HepG2 (cell line): ENCODE measurements around the gene GTSF1L. TPM values are rescaled to one million over a fixed set of nuclear protein-coding genes. Genes with fewer than 3 reads are reported as not detected.
A peak's percentile ranks its signal among the peaks of the same experiment; 100 is the strongest.

ENCODE experiments used
- ASH2L ChIP-seq: fragments of 300-600, 200-600 bp; sonication (generic); IDR thresholded peaks from 2 replicates; pipeline ENCODE4 v1.7.0; 2017; ENCODE audit warnings: low read depth, mild to moderate bottlenecking, moderate library complexity, mixed read lengths, low read length; ENCODE audit not compliant: insufficient read length
- CEBPB ChIP-seq: IDR thresholded peaks from 2 replicates; pipeline ENCODE4 v1.6.1; 2011; ENCODE audit warnings: low read depth, low read length, improper control_type of control experiment, borderline replicate concordance
- CEBPG ChIP-seq: IDR thresholded peaks from 2 replicates; pipeline ENCODE4 v1.6.1; 2016
- HMG20A ChIP-seq: IDR thresholded peaks from 2 replicates; pipeline ENCODE4 v1.6.1; 2016; ENCODE audit warnings: borderline replicate concordance
- NCOR1 ChIP-seq: fragments of 200-600 bp; sonication (generic); IDR thresholded peaks from 2 replicates; pipeline ENCODE4 v1.7.0; 2017; ENCODE audit warnings: antibody characterized with exemption, low read length, borderline replicate concordance
- NR2C2 ChIP-seq: sonication (generic); formaldehyde crosslinking; IDR thresholded peaks from 2 replicates; pipeline ENCODE4 v1.4.0; 2020; ENCODE audit warnings: missing genetic modification reagents, mild to moderate bottlenecking, moderate library complexity, borderline replicate concordance
- NR2F6 ChIP-seq, 2 experiments: IDR thresholded peaks; 2 replicates each; pipeline ENCODE4 v1.6.1; 2016; ENCODE audit warnings: antibody characterized with exemption in 1 of 2, mild to moderate bottlenecking in 1 of 2
- NRL ChIP-seq: sonication (generic); formaldehyde crosslinking; IDR thresholded peaks from 2 replicates; pipeline ENCODE4 v1.5.0; 2020; ENCODE audit warnings: missing genetic modification reagents, mild to moderate bottlenecking, moderate library complexity, borderline replicate concordance
- PAF1 ChIP-seq: IDR thresholded peaks from 2 replicates; pipeline ENCODE4 v1.6.1; 2016; ENCODE audit warnings: missing genetic modification reagents, missing compliant biosample characterization
- PHB2 ChIP-seq: fragments of 450-650 bp; IDR thresholded peaks from 2 replicates; pipeline ENCODE4 v1.6.1; 2018; ENCODE audit not compliant: partially characterized antibody
- SIX4 ChIP-seq: sonication (generic); formaldehyde crosslinking; IDR thresholded peaks from 2 replicates; pipeline ENCODE4 v1.4.0; 2020; ENCODE audit warnings: missing genetic modification reagents
- XRCC5 ChIP-seq: fragments of 200-400 bp; formaldehyde crosslinking; optimal IDR thresholded peaks from 2 replicates; pipeline ENCODE3; 2017; ENCODE audit warnings: mild to moderate bottlenecking, low read length
- ZEB1 ChIP-seq: IDR thresholded peaks from 2 replicates; pipeline ENCODE4 v1.6.1; 2012; ENCODE audit warnings: mild to moderate bottlenecking, low read depth, inconsistent platforms; ENCODE audit not compliant: insufficient replicate concordance
- ZIK1 ChIP-seq: sonication (generic); formaldehyde crosslinking; IDR thresholded peaks from 2 replicates; pipeline ENCODE4 v1.5.0; 2020; ENCODE audit warnings: mild to moderate bottlenecking, low read depth, missing genetic modification reagents, borderline replicate concordance
- ZNF136 ChIP-seq: sonication (generic); formaldehyde crosslinking; IDR thresholded peaks from 2 replicates; pipeline ENCODE4 v1.8.1; 2022; ENCODE audit warnings: low read depth, mild to moderate bottlenecking, moderate library complexity, missing genetic modification reagents
- ZNF777 ChIP-seq: sonication (generic); formaldehyde crosslinking; IDR thresholded peaks from 2 replicates; pipeline ENCODE4 v1.4.0; 2020; ENCODE audit warnings: missing genetic modification reagents
- ZNF788 ChIP-seq: sonication (generic); formaldehyde crosslinking; IDR thresholded peaks from 2 replicates; pipeline ENCODE4 v1.5.0; 2020; ENCODE audit warnings: mild to moderate bottlenecking, missing genetic modification reagents, borderline replicate concordance
- polyA plus RNA-seq, 8 experiments: library from polyadenylated mRNA; depleted of rRNA in 3 of 8; stranded (reverse) in 7 of 8; unstranded in 1 of 8; fragments of >200 nt; fragmentation: Illumina TruSeq in 4 of 8; extraction: Trizol in 4 of 8; gene quantifications; 2 replicates each; pipeline versions ENCODE4 v1.2.1 to v1.2.3, GENCODE V29; 2011 to 2016; ENCODE audit warnings: low read depth in 4 of 8, missing spikeins in 1 of 8, mixed read lengths in 1 of 8; ENCODE audit not compliant: insufficient read depth in 1 of 8
- total RNA-seq, 5 experiments: library from RNA; depleted of rRNA; stranded (reverse); fragments of >200 nt; fragmentation: Illumina TruSeq; extraction: Trizol; gene quantifications; 2 replicates each; pipeline ENCODE4 v1.2.3, GENCODE V29; 2016; ENCODE audit warnings: low read depth in 1 of 5
- TF ChIP-seq, protein P1 (sequence below): sonication (generic); formaldehyde crosslinking; IDR thresholded peaks from 2 replicates; pipeline ENCODE4 v1.8.0; 2022; ENCODE audit warnings: mild to moderate bottlenecking, missing genetic modification reagents, borderline replicate concordance
- TF ChIP-seq, protein P2 (sequence below): sonication (generic); formaldehyde crosslinking; conservative IDR thresholded peaks from 2 replicates; pipeline ENCODE4 v1.4.0; 2020; ENCODE audit warnings: missing genetic modification reagents
- TF ChIP-seq, protein P3 (sequence below): fragments of 450-650 bp; IDR thresholded peaks from 2 replicates; pipeline ENCODE4 v1.6.1; 2017; ENCODE audit warnings: mild to moderate bottlenecking
- TF ChIP-seq, protein P4 (sequence below): IDR thresholded peaks from 2 replicates; pipeline ENCODE4 v1.4.0; 2020; ENCODE audit warnings: mild to moderate bottlenecking, missing genetic modification reagents

GTSF1L gene
- total and polyA plus RNA-seq, 2 of the 13 experiments (the other 11 are each of a cell fraction or from before 2014, with no cell fraction given): not detected

DNA sequence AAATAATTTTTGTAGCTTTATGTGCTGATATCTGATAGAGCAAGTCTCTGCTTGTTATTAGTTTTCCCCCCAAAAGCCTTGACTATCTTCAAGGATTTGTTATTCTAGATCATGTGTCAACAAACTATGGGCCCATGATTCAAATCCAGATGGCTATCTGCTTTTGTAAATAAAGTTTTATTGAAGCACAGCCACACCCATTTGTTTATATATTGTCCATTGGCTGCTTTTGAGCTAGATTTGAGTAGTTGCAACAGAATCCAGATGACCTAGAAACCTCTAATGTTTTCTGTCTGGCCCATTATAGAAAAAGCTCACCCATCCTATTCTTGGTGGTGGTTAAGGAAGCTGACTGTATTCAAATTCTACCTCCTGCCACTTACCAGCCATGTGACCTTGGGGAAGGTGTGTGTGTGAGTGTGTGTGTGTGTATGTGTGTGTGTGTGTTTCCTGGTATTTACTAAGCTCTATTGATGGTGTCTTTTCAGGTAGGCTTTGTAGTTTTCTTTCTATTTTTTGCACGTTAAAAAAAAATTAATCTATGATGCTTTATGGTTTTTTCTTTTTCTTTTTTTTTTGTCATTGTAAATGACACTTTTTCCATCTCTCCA lies 1.3 kb upstream of the GTSF1L start (continued):
- TF ChIP-seq, protein P1, sequence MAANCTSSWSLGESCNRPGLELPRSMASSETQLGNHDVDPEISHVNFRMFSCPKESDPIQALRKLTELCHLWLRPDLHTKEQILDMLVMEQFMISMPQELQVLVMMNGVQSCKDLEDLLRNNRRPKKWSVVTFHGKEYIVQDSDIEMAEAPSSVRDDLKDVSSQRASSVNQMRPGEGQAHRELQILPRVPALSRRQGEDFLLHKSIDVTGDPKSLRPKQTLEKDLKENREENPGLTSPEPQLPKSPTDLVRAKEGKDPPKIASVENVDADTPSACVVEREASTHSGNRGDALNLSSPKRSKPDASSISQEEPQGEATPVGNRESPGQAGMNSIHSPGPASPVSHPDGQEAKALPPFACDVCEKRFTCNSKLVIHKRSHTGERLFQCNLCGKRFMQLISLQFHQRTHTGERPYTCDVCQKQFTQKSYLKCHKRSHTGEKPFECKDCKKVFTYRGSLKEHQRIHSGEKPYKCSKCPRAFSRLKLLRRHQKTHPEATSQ (CRISPR knock-in tag): no peak
- no peak for TF ChIP-seq NRL
- TF ChIP-seq HMG20A (CRISPR knock-in tag): peak; percentile 28; the same call in 1 of the 2 replicates
- TF ChIP-seq SIX4 (CRISPR knock-in tag): no peak
- TF ChIP-seq, protein P2, sequence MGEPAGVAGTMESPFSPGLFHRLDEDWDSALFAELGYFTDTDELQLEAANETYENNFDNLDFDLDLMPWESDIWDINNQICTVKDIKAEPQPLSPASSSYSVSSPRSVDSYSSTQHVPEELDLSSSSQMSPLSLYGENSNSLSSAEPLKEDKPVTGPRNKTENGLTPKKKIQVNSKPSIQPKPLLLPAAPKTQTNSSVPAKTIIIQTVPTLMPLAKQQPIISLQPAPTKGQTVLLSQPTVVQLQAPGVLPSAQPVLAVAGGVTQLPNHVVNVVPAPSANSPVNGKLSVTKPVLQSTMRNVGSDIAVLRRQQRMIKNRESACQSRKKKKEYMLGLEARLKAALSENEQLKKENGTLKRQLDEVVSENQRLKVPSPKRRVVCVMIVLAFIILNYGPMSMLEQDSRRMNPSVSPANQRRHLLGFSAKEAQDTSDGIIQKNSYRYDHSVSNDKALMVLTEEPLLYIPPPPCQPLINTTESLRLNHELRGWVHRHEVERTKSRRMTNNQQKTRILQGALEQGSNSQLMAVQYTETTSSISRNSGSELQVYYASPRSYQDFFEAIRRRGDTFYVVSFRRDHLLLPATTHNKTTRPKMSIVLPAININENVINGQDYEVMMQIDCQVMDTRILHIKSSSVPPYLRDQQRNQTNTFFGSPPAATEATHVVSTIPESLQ (CRISPR knock-in tag): no peak
- TF ChIP-seq ZEB1: no peak
- no peak for TF ChIP-seq ASH2L
- no peak for TF ChIP-seq ZNF136 (CRISPR knock-in tag)
- no peak for TF ChIP-seq CEBPB
- TF ChIP-seq XRCC5: no peak
- TF ChIP-seq NCOR1: no peak
- TF ChIP-seq PAF1: no peak
- no peak for TF ChIP-seq CEBPG (CRISPR knock-in tag)
- TF ChIP-seq, protein P3, sequence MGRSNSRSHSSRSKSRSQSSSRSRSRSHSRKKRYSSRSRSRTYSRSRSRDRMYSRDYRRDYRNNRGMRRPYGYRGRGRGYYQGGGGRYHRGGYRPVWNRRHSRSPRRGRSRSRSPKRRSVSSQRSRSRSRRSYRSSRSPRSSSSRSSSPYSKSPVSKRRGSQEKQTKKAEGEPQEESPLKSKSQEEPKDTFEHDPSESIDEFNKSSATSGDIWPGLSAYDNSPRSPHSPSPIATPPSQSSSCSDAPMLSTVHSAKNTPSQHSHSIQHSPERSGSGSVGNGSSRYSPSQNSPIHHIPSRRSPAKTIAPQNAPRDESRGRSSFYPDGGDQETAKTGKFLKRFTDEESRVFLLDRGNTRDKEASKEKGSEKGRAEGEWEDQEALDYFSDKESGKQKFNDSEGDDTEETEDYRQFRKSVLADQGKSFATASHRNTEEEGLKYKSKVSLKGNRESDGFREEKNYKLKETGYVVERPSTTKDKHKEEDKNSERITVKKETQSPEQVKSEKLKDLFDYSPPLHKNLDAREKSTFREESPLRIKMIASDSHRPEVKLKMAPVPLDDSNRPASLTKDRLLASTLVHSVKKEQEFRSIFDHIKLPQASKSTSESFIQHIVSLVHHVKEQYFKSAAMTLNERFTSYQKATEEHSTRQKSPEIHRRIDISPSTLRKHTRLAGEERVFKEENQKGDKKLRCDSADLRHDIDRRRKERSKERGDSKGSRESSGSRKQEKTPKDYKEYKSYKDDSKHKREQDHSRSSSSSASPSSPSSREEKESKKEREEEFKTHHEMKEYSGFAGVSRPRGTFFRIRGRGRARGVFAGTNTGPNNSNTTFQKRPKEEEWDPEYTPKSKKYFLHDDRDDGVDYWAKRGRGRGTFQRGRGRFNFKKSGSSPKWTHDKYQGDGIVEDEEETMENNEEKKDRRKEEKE: no peak
- no peak for TF ChIP-seq ZNF777 (CRISPR knock-in tag)
- TF ChIP-seq, protein P4, sequence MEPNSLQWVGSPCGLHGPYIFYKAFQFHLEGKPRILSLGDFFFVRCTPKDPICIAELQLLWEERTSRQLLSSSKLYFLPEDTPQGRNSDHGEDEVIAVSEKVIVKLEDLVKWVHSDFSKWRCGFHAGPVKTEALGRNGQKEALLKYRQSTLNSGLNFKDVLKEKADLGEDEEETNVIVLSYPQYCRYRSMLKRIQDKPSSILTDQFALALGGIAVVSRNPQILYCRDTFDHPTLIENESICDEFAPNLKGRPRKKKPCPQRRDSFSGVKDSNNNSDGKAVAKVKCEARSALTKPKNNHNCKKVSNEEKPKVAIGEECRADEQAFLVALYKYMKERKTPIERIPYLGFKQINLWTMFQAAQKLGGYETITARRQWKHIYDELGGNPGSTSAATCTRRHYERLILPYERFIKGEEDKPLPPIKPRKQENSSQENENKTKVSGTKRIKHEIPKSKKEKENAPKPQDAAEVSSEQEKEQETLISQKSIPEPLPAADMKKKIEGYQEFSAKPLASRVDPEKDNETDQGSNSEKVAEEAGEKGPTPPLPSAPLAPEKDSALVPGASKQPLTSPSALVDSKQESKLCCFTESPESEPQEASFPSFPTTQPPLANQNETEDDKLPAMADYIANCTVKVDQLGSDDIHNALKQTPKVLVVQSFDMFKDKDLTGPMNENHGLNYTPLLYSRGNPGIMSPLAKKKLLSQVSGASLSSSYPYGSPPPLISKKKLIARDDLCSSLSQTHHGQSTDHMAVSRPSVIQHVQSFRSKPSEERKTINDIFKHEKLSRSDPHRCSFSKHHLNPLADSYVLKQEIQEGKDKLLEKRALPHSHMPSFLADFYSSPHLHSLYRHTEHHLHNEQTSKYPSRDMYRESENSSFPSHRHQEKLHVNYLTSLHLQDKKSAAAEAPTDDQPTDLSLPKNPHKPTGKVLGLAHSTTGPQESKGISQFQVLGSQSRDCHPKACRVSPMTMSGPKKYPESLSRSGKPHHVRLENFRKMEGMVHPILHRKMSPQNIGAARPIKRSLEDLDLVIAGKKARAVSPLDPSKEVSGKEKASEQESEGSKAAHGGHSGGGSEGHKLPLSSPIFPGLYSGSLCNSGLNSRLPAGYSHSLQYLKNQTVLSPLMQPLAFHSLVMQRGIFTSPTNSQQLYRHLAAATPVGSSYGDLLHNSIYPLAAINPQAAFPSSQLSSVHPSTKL (CRISPR knock-in tag): peak; percentile 42; the same call in 1 of the 2 replicates
- no peak for TF ChIP-seq ZNF788 (CRISPR knock-in tag)
- no peak for TF ChIP-seq PHB2
- TF ChIP-seq NR2F6 (IDR thresholded peaks at IDR 0.05): peak; percentile 53
- no peak for TF ChIP-seq NR2F6 (CRISPR knock-in tag; IDR thresholded peaks at IDR 0.05)
- no peak for TF ChIP-seq ZIK1 (CRISPR knock-in tag)
- TF ChIP-seq NR2C2 (CRISPR knock-in tag): no peak
